Endothelial cell of umbilical vein (primary cell): Measurements from ENCODE around the gene SLC38A10. TPM values are rescaled to one million over a fixed set of nuclear protein-coding genes. Genes with fewer than 3 reads are reported as not detected.

Experiments
- BruUV-seq: library from RNA; stranded (reverse); fragments of 400-500 nt; replicated peaks from 2 replicates; lab custom pipeline; 2021; lab: Mats Ljungman, UMichigan
- CTCF ChIA-PET: fragments of 300-600, 350-600 bp; sonication (Branson Sonifier 250); formaldehyde crosslinking; loops from one replicate; lab custom pipeline; 2021; ENCODE audit warnings: antibody characterized with exemption, inconsistent platforms; lab: Charles Lee
- POLR2A ChIA-PET: fragments of 300-600, 350-600 bp; sonication (Branson Sonifier 250); formaldehyde crosslinking; loops from one replicate; lab custom pipeline; 2021; ENCODE audit warnings: antibody characterized with exemption, inconsistent platforms; lab: Charles Lee
- DNase-seq: peaks from one replicate; pipeline ENCODE4 v3.0.0-alpha.2; 2011; ENCODE audit warnings: low read depth, low spot score
- FAIRE-seq: peaks from 2 replicates; lab custom pipeline; 2011; peaks lifted over from hg19 to GRCh38; lab: Jason Lieb, UNC
- H2AFZ ChIP-seq: 2 replicates; pipeline ENCODE4 v1.6.0; 2012; ENCODE audit warnings: low read depth, low read length, control low read depth, inconsistent platforms
- H3K27ac ChIP-seq: 2 replicates; pipeline ENCODE4 v1.5.1; 2011; ENCODE audit warnings: low read depth, mild to moderate bottlenecking, control low read depth, low read length, moderate library complexity; ENCODE audit not compliant: insufficient read depth
- H3K27me3 ChIP-seq, 2 experiments: 2 replicates each; pipeline versions ENCODE4 v1.6.0 to v1.6.1; 2011; ENCODE audit warnings: low read length in 2 of 2, mixed read lengths in 1 of 2; ENCODE audit not compliant: control insufficient read depth in 2 of 2, insufficient read depth in 2 of 2
- H3K36me3 ChIP-seq, 2 experiments: 2 replicates in 1 of 2; 3 replicates in 1 of 2; pipeline ENCODE4 v1.5.1; 2011; ENCODE audit warnings: low read length in 2 of 2, mild to moderate bottlenecking in 1 of 2, moderate library complexity in 1 of 2; ENCODE audit not compliant: control insufficient read depth in 2 of 2, insufficient read depth in 2 of 2; ENCODE audit errors: extremely low read depth in 1 of 2
- H3K4me1 ChIP-seq: 3 replicates; pipeline ENCODE4 v1.5.1; 2011; ENCODE audit warnings: mild to moderate bottlenecking, low read length; ENCODE audit not compliant: control insufficient read depth, insufficient read depth; ENCODE audit errors: extremely low read depth
- H3K4me2 ChIP-seq: 2 replicates; pipeline ENCODE4 v1.6.1; 2011; ENCODE audit warnings: low read length, control low read depth, mixed read lengths; ENCODE audit not compliant: insufficient read depth
- H3K4me3 ChIP-seq, 3 experiments: fragments of 200-600 bp in 1 of 3; sonication (generic), shearing (Covaris generic) in 1 of 3; replicated peaks in 1 of 3; 2 replicates each; pipeline ENCODE4 v1.5.1; 2011 to 2016; ENCODE audit warnings: control low read depth in 3 of 3, low read length in 3 of 3, mild to moderate bottlenecking in 2 of 3, inconsistent platforms in 1 of 3, low read depth in 1 of 3, moderate library complexity in 1 of 3; ENCODE audit not compliant: insufficient read depth in 1 of 3
- H3K79me2 ChIP-seq: 2 replicates; pipeline ENCODE4 v1.6.0; 2012; ENCODE audit warnings: low read length, inconsistent platforms; ENCODE audit not compliant: control insufficient read depth, insufficient read depth
- H3K9ac ChIP-seq: replicated peaks from 2 replicates; pipeline ENCODE3; 2011; ENCODE audit warnings: low read length, control low read depth; ENCODE audit not compliant: insufficient read depth; ENCODE audit errors: extremely low read depth
- H3K9me1 ChIP-seq: replicated peaks from 3 replicates; pipeline ENCODE4 v1.6.0; 2011; ENCODE audit warnings: mild to moderate bottlenecking, low read length; ENCODE audit not compliant: control insufficient read depth, insufficient read depth; ENCODE audit errors: extremely low read depth
- H3K9me3 ChIP-seq: replicated peaks from 2 replicates; pipeline ENCODE4 v1.5.1; 2012; ENCODE audit warnings: low read length, inconsistent platforms; ENCODE audit not compliant: control insufficient read depth, insufficient read depth
- H4K20me1 ChIP-seq: replicated peaks from 2 replicates; pipeline ENCODE3; 2011; ENCODE audit warnings: mild to moderate bottlenecking, low read length; ENCODE audit not compliant: control insufficient read depth, insufficient read depth; ENCODE audit errors: extremely low read depth
- EZH2 ChIP-seq: IDR thresholded peaks from 2 replicates; pipeline ENCODE4 v1.6.1; 2012; ENCODE audit warnings: borderline replicate concordance, low read depth, mild to moderate bottlenecking, moderate library complexity, low read length, inconsistent platforms; ENCODE audit not compliant: severe bottlenecking
- FOS ChIP-seq: IDR thresholded peaks from 2 replicates; pipeline ENCODE4 v1.6.1; 2011; ENCODE audit warnings: mild to moderate bottlenecking, low read length, moderate library complexity, borderline replicate concordance; ENCODE audit not compliant: insufficient read depth
- GATA2 ChIP-seq: IDR thresholded peaks from 2 replicates; pipeline ENCODE4 v1.7.0; 2011; ENCODE audit warnings: low read depth, mild to moderate bottlenecking, moderate library complexity, mixed read lengths, low read length; ENCODE audit not compliant: insufficient read length, insufficient read depth
- JUN ChIP-seq: IDR thresholded peaks from 2 replicates; pipeline ENCODE4 v1.6.1; 2011; ENCODE audit warnings: borderline replicate concordance, low read depth; ENCODE audit not compliant: insufficient read length, insufficient read depth
- MYC ChIP-seq: IDR thresholded peaks from one replicate; pipeline ENCODE4 v1.6.1; 2011; ENCODE audit warnings: mild to moderate bottlenecking, low read depth, low read length
- POLR2A ChIP-seq: IDR thresholded peaks from 2 replicates; pipeline ENCODE4 v1.6.1; 2012; ENCODE audit warnings: low read depth, mild to moderate bottlenecking, control low read depth, low read length
- POLR2AphosphoS5 ChIP-seq: IDR thresholded peaks from 2 replicates; pipeline ENCODE4 v1.6.1; 2012; ENCODE audit warnings: low read depth, mild to moderate bottlenecking, control low read depth, low read length, moderate library complexity; ENCODE audit not compliant: insufficient read depth
- dilution Hi-C: fragments of 300-500 bp; cut with MboI; formaldehyde crosslinking; loops from one replicate; pipeline ENCODE4 v1.15.0; 2019; ENCODE audit warnings: low sequenced_read_pairs; ENCODE audit not compliant: extremely low pct_ligation_motif_present
- intact Hi-C: fragments of 100-400 bp; cut with micrococcal nuclease; formaldehyde crosslinking; loops from one replicate; pipeline ENCODE4 v1.10.0; 2022
- polyA plus RNA-seq, 4 experiments: library from polyadenylated mRNA; depleted of rRNA in 3 of 4; stranded (reverse) in 3 of 4; unstranded in 1 of 4; fragments of >200 nt; gene quantifications; 2 replicates each; pipeline versions ENCODE4 v1.2.1 to v1.2.3, GENCODE V29; 2011 to 2012; ENCODE audit warnings: missing spikeins in 1 of 4
- total RNA-seq: library from RNA; stranded (reverse); gene quantifications from 2 replicates; pipeline ENCODE4 v1.2.3, GENCODE V29; 2021
- TF ChIP-seq, protein P1 (sequence below): IDR thresholded peaks from 2 replicates; pipeline ENCODE4 v1.6.1; 2011; ENCODE audit not compliant: insufficient read depth, insufficient read length
- TF ChIP-seq, protein P2 (sequence below), 2 donors: IDR thresholded peaks; 1 replicate in 1 of 2; 2 replicates in 1 of 2; pipeline ENCODE4 v1.5.1; 2011; ENCODE audit warnings: low read length in 2 of 2, mild to moderate bottlenecking in 2 of 2, moderate library complexity in 2 of 2, control low read depth in 1 of 2, inconsistent platforms in 1 of 2, low read depth in 1 of 2; ENCODE audit not compliant: insufficient read depth in 1 of 2; ENCODE audit errors: extremely low read depth in 1 of 2

Gene SLC38A10
- total and polyA plus RNA-seq, 2 donors (not counting 3 experiments of a cell fraction or from before 2014, with no cell fraction given): 72.7 to 113 TPM

DNA sequence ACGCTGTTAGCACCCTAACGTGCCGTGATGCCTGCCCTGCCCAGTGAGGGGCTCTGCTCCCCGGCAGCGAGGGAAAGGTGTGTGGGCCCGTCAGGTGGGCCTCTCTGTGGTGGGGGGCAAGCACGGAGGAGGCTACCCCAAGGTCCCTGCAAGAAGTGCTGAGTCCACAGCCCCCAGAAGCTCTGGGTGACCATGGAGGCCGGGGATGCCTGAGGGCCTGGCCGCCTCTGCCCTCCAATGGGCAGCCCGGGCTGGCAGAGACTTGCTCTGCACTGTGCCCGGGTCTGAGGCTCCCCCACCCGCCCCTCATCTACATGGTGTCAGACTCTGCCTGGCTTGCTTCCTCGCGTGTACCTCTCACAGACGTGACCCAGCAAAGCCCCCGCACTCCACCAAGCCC lies 12.2 kb downstream of the SLC38A10 start:
- no peak overlapping the region for H3K4me3 ChIP-seq
- no peaks in the 10 kb centered on the region for H3K9me1 ChIP-seq
- POLR2A ChIA-PET: no interaction called here
- no peak overlapping the region for H3K4me2 ChIP-seq
- no peak for FAIRE-seq
- DNase-seq: no peak
- H2AFZ ChIP-seq: no peak overlapping the region
- peaks cover 22% of the 10 kb centered on the region for H3K79me2 ChIP-seq
- no peaks in the 10 kb centered on the region for H4K20me1 ChIP-seq
- no peak overlapping the region for H3K9ac ChIP-seq
- H3K27me3 ChIP-seq: no peaks in the 10 kb centered on the region
- dilution Hi-C loops (no loop called here), intact Hi-C loops (no loop called here)
- peaks cover 6 to 30% of the 10 kb centered on the region in 2 experiments for H3K36me3 ChIP-seq
- H3K9me3 ChIP-seq: no peaks in the 10 kb centered on the region
- CTCF ChIA-PET: no interaction called here
- BruUV-seq: no TSS peak
- TF ChIP-seq MYC (no peak), JUN (no peak)
- TF ChIP-seq, protein P1, sequence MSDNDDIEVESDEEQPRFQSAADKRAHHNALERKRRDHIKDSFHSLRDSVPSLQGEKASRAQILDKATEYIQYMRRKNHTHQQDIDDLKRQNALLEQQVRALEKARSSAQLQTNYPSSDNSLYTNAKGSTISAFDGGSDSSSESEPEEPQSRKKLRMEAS: no peak
- H3K27ac ChIP-seq: no peak overlapping the region
- peaks cover 23% of the 10 kb centered on the region for H3K4me1 ChIP-seq

DNA sequence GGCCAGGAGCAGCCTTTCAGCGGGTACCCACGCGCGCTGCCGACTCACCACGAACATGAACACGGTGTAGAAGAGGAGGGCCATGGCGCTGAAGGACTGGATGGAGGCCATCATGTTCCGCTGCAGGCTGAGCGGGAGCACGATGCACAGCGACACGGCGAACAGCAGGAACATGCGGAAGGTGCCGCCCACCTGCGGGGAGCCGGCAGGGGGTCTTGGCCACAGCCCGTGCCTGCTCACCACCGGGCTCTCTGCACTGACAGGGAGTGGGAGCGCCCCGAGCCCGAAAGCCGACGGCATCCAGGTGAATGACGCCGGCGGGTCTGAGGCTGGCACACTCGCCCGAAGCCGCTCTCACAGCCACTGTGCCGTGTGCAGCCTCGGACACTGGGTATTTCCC lies 13.0 kb downstream of the SLC38A10 start:
- Histone ChIP-seq H4K20me1 (no peaks in the 10 kb centered on the region), H3K9ac (no peak overlapping the region), H3K9me3 (no peaks in the 10 kb centered on the region), H3K79me2 (peaks cover 17% of the 10 kb centered on the region), H3K4me2 (no peak overlapping the region), H3K4me3 (no peak overlapping the region), H3K36me3 (peaks cover 6 to 33% of the 10 kb centered on the region in 2 experiments), H3K9me1 (no peaks in the 10 kb centered on the region), H3K27ac (no peak overlapping the region), H2AFZ (no peak overlapping the region), H3K27me3 (no peaks in the 10 kb centered on the region), H3K4me1 (peaks cover 19% of the 10 kb centered on the region)
- ChIA-PET POLR2A (no interaction called here), CTCF (no interaction called here)
- intact Hi-C loops: no loop called here
- TF ChIP-seq, protein P2, sequence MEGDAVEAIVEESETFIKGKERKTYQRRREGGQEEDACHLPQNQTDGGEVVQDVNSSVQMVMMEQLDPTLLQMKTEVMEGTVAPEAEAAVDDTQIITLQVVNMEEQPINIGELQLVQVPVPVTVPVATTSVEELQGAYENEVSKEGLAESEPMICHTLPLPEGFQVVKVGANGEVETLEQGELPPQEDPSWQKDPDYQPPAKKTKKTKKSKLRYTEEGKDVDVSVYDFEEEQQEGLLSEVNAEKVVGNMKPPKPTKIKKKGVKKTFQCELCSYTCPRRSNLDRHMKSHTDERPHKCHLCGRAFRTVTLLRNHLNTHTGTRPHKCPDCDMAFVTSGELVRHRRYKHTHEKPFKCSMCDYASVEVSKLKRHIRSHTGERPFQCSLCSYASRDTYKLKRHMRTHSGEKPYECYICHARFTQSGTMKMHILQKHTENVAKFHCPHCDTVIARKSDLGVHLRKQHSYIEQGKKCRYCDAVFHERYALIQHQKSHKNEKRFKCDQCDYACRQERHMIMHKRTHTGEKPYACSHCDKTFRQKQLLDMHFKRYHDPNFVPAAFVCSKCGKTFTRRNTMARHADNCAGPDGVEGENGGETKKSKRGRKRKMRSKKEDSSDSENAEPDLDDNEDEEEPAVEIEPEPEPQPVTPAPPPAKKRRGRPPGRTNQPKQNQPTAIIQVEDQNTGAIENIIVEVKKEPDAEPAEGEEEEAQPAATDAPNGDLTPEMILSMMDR (IDR thresholded peaks at IDR 0.05; ENCODE audit: extremely low read depth in 1 of 2, insufficient read depth in 1 of 2, low read depth in 1 of 2, low read length in 2 of 2): no peak
- no peak for TF ChIP-seq POLR2A
- TF ChIP-seq, protein P1: no peak
- TF ChIP-seq POLR2AphosphoS5: no peak
- no peak for TF ChIP-seq FOS
- no peak for TF ChIP-seq EZH2
- TF ChIP-seq JUN: no peak
- TF ChIP-seq MYC: no peak
- no peak for TF ChIP-seq GATA2
- FAIRE-seq (no peak), DNase-seq (no peak)
- BruUV-seq: no TSS peak
- dilution Hi-C loops: no loop called here
